ENCODE data around the gene GDPD3. TPM values are rescaled to one million over a fixed set of nuclear protein-coding genes. Genes with fewer than 3 reads are reported as not detected.
A peak's percentile ranks its signal among the peaks of the same experiment; 100 is the strongest.

Gene GDPD3
- total and polyA plus RNA-seq, 2 of the 13 experiments (the other 11 are each of a cell fraction or from before 2014, with no cell fraction given) = 18.7 to 20.6 TPM

DNA sequence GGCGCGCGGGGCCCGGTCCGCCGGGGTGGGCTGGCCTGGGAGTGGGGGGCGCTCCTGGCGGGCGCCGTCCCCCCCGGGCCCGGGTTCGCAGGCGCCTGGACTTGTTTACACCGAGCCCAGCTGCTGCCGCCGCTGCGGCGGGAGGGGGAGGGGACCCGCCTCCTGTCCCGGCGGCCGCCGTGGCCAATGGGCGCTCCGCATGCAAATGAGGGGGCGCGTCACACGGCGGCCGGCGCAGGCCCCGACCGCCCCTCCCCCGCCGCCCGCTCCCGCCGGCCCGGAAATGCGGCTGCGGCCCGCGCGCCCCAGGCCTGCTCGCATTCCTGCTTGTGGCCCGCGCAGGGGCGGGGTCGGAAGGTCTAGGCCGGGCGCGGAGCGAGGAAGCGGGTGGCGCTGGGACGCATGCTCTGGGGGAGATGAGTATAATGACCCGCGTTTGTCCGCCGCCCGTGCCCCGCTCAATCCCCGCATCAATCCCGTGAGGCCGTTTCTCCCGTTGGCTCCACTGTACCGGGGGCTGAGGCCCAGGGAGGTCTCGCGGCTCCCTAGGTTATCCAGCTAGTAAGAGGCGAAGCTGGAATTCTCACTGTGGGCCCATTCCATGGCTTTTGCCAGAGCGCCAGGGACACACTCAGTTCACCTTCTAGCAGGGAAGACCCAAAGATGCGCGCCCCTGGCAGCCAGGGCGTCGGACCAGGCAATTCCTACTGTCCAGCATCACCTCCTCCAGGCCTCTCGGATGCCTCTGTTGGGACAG is 17.1 kb downstream of the GDPD3 start, which contains the start of gene YPEL3 (continued):
- TF ChIP-seq, protein P1, sequence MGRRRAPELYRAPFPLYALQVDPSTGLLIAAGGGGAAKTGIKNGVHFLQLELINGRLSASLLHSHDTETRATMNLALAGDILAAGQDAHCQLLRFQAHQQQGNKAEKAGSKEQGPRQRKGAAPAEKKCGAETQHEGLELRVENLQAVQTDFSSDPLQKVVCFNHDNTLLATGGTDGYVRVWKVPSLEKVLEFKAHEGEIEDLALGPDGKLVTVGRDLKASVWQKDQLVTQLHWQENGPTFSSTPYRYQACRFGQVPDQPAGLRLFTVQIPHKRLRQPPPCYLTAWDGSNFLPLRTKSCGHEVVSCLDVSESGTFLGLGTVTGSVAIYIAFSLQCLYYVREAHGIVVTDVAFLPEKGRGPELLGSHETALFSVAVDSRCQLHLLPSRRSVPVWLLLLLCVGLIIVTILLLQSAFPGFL (CRISPR knock-in tag; IDR thresholded peaks at IDR 0.05) = no peak
- TF ChIP-seq NR2F2 (IDR thresholded peaks at IDR 0.05; ENCODE audit: borderline replicate concordance, low read depth) (no peak), SP140L (CRISPR knock-in tag; IDR thresholded peaks at IDR 0.05; ENCODE audit: borderline replicate concordance) (no peak), HIVEP1 (CRISPR knock-in tag; IDR thresholded peaks at IDR 0.05) (peak; percentile 71; the same call in 1 of the 2 replicates), ZSCAN22 (CRISPR knock-in tag; IDR thresholded peaks at IDR 0.05) (no peak), NR1H2 (CRISPR knock-in tag; IDR thresholded peaks at IDR 0.05; ENCODE audit: borderline replicate concordance, low read depth) (no peak), SUZ12 (IDR thresholded peaks at IDR 0.05; ENCODE audit: low read depth, low read length) (no peak), CHCHD3 (CRISPR knock-in tag; IDR thresholded peaks at IDR 0.05) (0 out of 2 replicates have a peak, but pooled peaks have one; percentile 59), PCBP1 (IDR thresholded peaks at IDR 0.05; ENCODE audit: borderline replicate concordance, low read depth, low read length) (no peak), IRX3 (CRISPR knock-in tag; IDR thresholded peaks at IDR 0.05; ENCODE audit: borderline replicate concordance, low read depth) (0 out of 2 replicates have a peak, but pooled peaks have one; percentile 66), RXRB (CRISPR knock-in tag; IDR thresholded peaks at IDR 0.05; ENCODE audit: borderline replicate concordance) (peak; percentile 20; the same call in 1 of the 2 replicates), MLLT10 (CRISPR knock-in tag; IDR thresholded peaks at IDR 0.05) (no peak), BCL6 (CRISPR knock-in tag; IDR thresholded peaks at IDR 0.05) (0 out of 2 replicates have a peak, but pooled peaks have one; percentile 56), ZNF558 (CRISPR knock-in tag; IDR thresholded peaks at IDR 0.05; ENCODE audit: borderline replicate concordance) (no peak), ZNF570 (CRISPR knock-in tag; IDR thresholded peaks at IDR 0.05; ENCODE audit: borderline replicate concordance) (no peak)
- TF ChIP-seq, protein P2, sequence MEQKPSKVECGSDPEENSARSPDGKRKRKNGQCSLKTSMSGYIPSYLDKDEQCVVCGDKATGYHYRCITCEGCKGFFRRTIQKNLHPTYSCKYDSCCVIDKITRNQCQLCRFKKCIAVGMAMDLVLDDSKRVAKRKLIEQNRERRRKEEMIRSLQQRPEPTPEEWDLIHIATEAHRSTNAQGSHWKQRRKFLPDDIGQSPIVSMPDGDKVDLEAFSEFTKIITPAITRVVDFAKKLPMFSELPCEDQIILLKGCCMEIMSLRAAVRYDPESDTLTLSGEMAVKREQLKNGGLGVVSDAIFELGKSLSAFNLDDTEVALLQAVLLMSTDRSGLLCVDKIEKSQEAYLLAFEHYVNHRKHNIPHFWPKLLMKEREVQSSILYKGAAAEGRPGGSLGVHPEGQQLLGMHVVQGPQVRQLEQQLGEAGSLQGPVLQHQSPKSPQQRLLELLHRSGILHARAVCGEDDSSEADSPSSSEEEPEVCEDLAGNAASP (CRISPR knock-in tag; IDR thresholded peaks at IDR 0.05; ENCODE audit: borderline replicate concordance) = peak; percentile 64; the same call in 1 of the 2 replicates
- TF ChIP-seq, protein P3, sequence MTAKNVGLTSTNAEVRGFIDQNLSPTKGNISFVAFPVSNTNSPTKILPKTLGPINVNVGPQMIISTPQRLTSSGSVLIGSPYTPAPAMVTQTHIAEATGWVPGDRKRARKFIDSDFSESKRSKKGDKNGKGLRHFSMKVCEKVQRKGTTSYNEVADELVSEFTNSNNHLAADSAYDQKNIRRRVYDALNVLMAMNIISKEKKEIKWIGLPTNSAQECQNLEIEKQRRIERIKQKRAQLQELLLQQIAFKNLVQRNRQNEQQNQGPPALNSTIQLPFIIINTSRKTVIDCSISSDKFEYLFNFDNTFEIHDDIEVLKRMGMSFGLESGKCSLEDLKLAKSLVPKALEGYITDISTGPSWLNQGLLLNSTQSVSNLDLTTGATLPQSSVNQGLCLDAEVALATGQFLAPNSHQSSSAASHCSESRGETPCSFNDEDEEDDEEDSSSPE (CRISPR knock-in tag; IDR thresholded peaks at IDR 0.05) = peak; percentile 89
- TF ChIP-seq, protein P4, sequence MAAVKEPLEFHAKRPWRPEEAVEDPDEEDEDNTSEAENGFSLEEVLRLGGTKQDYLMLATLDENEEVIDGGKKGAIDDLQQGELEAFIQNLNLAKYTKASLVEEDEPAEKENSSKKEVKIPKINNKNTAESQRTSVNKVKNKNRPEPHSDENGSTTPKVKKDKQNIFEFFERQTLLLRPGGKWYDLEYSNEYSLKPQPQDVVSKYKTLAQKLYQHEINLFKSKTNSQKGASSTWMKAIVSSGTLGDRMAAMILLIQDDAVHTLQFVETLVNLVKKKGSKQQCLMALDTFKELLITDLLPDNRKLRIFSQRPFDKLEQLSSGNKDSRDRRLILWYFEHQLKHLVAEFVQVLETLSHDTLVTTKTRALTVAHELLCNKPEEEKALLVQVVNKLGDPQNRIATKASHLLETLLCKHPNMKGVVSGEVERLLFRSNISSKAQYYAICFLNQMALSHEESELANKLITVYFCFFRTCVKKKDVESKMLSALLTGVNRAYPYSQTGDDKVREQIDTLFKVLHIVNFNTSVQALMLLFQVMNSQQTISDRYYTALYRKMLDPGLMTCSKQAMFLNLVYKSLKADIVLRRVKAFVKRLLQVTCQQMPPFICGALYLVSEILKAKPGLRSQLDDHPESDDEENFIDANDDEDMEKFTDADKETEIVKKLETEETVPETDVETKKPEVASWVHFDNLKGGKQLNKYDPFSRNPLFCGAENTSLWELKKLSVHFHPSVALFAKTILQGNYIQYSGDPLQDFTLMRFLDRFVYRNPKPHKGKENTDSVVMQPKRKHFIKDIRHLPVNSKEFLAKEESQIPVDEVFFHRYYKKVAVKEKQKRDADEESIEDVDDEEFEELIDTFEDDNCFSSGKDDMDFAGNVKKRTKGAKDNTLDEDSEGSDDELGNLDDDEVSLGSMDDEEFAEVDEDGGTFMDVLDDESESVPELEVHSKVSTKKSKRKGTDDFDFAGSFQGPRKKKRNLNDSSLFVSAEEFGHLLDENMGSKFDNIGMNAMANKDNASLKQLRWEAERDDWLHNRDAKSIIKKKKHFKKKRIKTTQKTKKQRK (IDR thresholded peaks at IDR 0.05; ENCODE audit: low read length) = no peak
- TF ChIP-seq, protein P5, sequence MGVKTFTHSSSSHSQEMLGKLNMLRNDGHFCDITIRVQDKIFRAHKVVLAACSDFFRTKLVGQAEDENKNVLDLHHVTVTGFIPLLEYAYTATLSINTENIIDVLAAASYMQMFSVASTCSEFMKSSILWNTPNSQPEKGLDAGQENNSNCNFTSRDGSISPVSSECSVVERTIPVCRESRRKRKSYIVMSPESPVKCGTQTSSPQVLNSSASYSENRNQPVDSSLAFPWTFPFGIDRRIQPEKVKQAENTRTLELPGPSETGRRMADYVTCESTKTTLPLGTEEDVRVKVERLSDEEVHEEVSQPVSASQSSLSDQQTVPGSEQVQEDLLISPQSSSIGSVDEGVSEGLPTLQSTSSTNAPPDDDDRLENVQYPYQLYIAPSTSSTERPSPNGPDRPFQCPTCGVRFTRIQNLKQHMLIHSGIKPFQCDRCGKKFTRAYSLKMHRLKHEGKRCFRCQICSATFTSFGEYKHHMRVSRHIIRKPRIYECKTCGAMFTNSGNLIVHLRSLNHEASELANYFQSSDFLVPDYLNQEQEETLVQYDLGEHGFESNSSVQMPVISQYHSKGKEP (CRISPR knock-in tag; IDR thresholded peaks at IDR 0.05) = no peak

Measured in HepG2 (cell line).